OCI-LY3 (cell line): ENCODE results near the gene ZMIZ1.

Experiments
- EZH2phosphoT487 ChIP-seq: fragments of 200-600 bp; shearing (Covaris generic); IDR thresholded peaks from 2 replicates; pipeline ENCODE4 v1.6.1; 2018; ENCODE audit warnings: antibody characterized with exemption, mixed run types, low read depth
- TF ChIP-seq, protein P1 (sequence below): fragments of 200-600, 300-600 bp; sonication (generic); IDR thresholded peaks from 2 replicates; pipeline ENCODE4 v1.5.1; 2014; ENCODE audit warnings: antibody characterized with exemption, low read length, low read depth

- TF ChIP-seq, protein P1, sequence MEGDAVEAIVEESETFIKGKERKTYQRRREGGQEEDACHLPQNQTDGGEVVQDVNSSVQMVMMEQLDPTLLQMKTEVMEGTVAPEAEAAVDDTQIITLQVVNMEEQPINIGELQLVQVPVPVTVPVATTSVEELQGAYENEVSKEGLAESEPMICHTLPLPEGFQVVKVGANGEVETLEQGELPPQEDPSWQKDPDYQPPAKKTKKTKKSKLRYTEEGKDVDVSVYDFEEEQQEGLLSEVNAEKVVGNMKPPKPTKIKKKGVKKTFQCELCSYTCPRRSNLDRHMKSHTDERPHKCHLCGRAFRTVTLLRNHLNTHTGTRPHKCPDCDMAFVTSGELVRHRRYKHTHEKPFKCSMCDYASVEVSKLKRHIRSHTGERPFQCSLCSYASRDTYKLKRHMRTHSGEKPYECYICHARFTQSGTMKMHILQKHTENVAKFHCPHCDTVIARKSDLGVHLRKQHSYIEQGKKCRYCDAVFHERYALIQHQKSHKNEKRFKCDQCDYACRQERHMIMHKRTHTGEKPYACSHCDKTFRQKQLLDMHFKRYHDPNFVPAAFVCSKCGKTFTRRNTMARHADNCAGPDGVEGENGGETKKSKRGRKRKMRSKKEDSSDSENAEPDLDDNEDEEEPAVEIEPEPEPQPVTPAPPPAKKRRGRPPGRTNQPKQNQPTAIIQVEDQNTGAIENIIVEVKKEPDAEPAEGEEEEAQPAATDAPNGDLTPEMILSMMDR = no peak
- no peak for TF ChIP-seq EZH2phosphoT487
Measured at GRCh38 chr10:79238158-79238520, 169.4 kb downstream of the ZMIZ1 start.
